HL-60 (cell line): ENCODE measurements around the gene HSPA12B.

ENCODE experiments used
- DNase-seq, 2 experiments: peaks; one replicate each; pipeline ENCODE4 v3.0.0-alpha.2; 2010 to 2020; ENCODE audit warnings: low read depth in 1 of 2, low spot score in 1 of 2
- H3K27ac ChIP-seq: fragments of 250-450 bp; sonication (Bioruptor Pico); replicated peaks from 2 replicates; pipeline ENCODE4 v1.5.1; 2020; ENCODE audit warnings: mild to moderate bottlenecking, moderate library complexity
- H3K27me3 ChIP-seq: fragments of 250-450 bp; sonication (Bioruptor Pico); 2 replicates; pipeline ENCODE4 v1.5.1; 2021; ENCODE audit warnings: mild to moderate bottlenecking, moderate library complexity; ENCODE audit not compliant: insufficient read depth, poor library complexity, severe bottlenecking
- H3K4me3 ChIP-seq: replicated peaks from 2 replicates; pipeline ENCODE4 v1.5.1; 2011; ENCODE audit warnings: mild to moderate bottlenecking, control low read depth, low read length; ENCODE audit not compliant: insufficient read depth
- GABPA ChIP-seq: IDR thresholded peaks from 2 replicates; pipeline ENCODE4 v1.6.1; 2012; ENCODE audit warnings: low read depth
- POLR2AphosphoS5 ChIP-seq: IDR thresholded peaks from 2 replicates; pipeline ENCODE4 v1.6.1; 2012; ENCODE audit warnings: low read depth
- SPI1 ChIP-seq: IDR thresholded peaks from 2 replicates; pipeline ENCODE4 v1.6.1; 2012; ENCODE audit warnings: low read depth, mild to moderate bottlenecking, borderline replicate concordance
- TF ChIP-seq, protein P1 (sequence below): IDR thresholded peaks from one replicate; pipeline ENCODE4 v1.5.1; 2011; ENCODE audit warnings: low read length, control low read depth, inconsistent platforms; ENCODE audit not compliant: insufficient read depth
- TF ChIP-seq, protein P2 (sequence below): IDR thresholded peaks from 2 replicates; pipeline ENCODE4 v1.6.1; 2012; ENCODE audit warnings: low read depth; ENCODE audit not compliant: insufficient replicate concordance

Gene HSPA12B

DNA sequence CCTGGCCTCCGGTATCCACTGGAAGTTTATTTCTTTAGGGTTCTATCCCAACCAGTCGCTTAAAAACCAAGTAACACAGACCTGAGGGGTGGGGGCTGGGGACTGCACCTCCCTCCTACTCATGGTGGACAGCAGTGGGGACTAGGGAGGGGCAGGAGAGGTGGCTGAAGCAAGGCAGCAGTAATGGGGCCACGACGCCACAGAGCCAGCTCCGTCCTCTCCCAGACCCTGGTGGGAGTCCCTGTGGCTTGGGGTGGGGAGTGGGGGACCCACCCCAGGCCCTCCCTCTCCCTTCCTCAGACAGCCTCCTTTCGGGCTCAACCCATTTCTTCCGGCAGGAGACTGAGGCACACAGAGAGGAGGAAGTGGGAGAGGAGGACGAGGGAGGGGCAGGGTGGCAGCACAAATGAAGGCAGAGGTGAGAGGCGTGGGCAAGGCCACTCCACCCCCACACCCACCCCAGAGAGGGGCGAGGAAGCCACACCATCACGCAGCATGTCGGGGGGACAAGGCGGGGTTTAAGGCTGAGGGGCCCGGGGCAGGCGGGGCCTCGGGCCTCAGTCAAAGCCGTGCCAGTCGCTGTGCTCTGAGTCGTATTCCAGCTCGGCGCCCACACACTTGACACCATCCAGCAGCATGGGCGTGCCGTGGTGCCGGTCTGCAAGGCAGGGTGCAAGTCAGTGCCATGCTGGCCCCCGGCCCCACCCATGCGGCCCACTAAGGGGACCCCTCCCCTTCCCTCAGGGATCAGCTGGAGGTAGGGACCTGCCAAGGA, 21.2 kb downstream of the HSPA12B start:
- no peak for TF ChIP-seq POLR2AphosphoS5
- no peak for TF ChIP-seq SPI1
- TF ChIP-seq GABPA: no peak
- TF ChIP-seq, protein P1, sequence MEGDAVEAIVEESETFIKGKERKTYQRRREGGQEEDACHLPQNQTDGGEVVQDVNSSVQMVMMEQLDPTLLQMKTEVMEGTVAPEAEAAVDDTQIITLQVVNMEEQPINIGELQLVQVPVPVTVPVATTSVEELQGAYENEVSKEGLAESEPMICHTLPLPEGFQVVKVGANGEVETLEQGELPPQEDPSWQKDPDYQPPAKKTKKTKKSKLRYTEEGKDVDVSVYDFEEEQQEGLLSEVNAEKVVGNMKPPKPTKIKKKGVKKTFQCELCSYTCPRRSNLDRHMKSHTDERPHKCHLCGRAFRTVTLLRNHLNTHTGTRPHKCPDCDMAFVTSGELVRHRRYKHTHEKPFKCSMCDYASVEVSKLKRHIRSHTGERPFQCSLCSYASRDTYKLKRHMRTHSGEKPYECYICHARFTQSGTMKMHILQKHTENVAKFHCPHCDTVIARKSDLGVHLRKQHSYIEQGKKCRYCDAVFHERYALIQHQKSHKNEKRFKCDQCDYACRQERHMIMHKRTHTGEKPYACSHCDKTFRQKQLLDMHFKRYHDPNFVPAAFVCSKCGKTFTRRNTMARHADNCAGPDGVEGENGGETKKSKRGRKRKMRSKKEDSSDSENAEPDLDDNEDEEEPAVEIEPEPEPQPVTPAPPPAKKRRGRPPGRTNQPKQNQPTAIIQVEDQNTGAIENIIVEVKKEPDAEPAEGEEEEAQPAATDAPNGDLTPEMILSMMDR: no peak
- TF ChIP-seq, protein P2, sequence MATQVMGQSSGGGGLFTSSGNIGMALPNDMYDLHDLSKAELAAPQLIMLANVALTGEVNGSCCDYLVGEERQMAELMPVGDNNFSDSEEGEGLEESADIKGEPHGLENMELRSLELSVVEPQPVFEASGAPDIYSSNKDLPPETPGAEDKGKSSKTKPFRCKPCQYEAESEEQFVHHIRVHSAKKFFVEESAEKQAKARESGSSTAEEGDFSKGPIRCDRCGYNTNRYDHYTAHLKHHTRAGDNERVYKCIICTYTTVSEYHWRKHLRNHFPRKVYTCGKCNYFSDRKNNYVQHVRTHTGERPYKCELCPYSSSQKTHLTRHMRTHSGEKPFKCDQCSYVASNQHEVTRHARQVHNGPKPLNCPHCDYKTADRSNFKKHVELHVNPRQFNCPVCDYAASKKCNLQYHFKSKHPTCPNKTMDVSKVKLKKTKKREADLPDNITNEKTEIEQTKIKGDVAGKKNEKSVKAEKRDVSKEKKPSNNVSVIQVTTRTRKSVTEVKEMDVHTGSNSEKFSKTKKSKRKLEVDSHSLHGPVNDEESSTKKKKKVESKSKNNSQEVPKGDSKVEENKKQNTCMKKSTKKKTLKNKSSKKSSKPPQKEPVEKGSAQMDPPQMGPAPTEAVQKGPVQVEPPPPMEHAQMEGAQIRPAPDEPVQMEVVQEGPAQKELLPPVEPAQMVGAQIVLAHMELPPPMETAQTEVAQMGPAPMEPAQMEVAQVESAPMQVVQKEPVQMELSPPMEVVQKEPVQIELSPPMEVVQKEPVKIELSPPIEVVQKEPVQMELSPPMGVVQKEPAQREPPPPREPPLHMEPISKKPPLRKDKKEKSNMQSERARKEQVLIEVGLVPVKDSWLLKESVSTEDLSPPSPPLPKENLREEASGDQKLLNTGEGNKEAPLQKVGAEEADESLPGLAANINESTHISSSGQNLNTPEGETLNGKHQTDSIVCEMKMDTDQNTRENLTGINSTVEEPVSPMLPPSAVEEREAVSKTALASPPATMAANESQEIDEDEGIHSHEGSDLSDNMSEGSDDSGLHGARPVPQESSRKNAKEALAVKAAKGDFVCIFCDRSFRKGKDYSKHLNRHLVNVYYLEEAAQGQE: no peak
- H3K27me3 ChIP-seq: no peaks in the 10 kb centered on the region
- H3K27ac ChIP-seq: no peak overlapping the region
- no peak overlapping the region for H3K4me3 ChIP-seq
- DNase-seq: no peak

DNA sequence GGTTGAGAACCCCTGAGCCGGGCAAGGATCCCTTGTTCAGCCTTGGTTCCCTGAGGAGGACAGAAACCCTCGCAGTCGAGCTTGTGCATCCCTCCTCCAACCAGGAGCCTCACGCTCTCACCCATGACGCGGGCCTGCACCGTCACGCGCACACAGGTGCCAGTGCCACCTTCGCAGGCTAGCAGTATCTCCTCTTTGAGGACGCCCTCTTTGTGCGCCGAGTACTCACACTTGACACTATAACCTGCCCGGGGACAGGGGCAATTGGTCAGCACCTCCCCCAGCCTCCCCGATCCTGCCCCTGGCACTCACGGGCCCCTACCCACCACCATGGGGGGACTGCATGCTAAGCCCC, 21.8 kb downstream of the HSPA12B start:
- no peak overlapping the region for H3K4me3 ChIP-seq
- no peaks in the 10 kb centered on the region for H3K27me3 ChIP-seq
- TF ChIP-seq SPI1: no peak
- TF ChIP-seq GABPA: no peak
- TF ChIP-seq, protein P2: no peak
- TF ChIP-seq, protein P1: no peak
- no peak for TF ChIP-seq POLR2AphosphoS5
- no peak overlapping the region for H3K27ac ChIP-seq
- DNase-seq: no peak

DNA sequence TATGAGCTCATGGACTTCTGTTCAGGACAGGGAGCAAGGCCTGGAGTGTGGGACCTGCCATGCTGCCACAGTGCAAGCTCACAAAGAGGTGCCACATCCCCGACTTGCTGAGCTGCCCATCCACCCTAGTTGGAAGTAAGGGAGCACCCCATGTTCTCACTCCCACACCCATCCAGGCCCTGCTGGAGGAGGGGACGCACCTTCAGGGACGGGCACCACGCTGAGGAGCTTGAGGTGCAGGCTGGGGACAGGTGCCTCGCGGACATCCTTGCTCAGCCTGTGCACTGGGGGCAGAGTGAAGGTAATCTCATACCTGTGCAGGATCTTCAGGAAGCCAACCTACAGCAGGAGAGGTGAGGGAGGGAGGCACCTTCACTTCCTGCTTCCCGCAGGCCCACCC, 22.8 kb downstream of the HSPA12B start:
- Histone ChIP-seq H3K27ac (no peak overlapping the region), H3K27me3 (no peaks in the 10 kb centered on the region), H3K4me3 (no peak overlapping the region)
- TF ChIP-seq GABPA: no peak
- TF ChIP-seq, protein P1: no peak
- TF ChIP-seq, protein P2: no peak
- no peak for TF ChIP-seq SPI1
- TF ChIP-seq POLR2AphosphoS5: no peak
- DNase-seq: no peak
